Measurements from ENCODE around the gene LEMD2. TPM values are rescaled to one million over a fixed set of nuclear protein-coding genes. Genes with fewer than 3 reads are reported as not detected.

Gene LEMD2
- total and polyA plus RNA-seq, 2 donors (not counting 3 experiments of a cell fraction or from before 2014, with no cell fraction given): 61.1 to 81.8 TPM

DNA sequence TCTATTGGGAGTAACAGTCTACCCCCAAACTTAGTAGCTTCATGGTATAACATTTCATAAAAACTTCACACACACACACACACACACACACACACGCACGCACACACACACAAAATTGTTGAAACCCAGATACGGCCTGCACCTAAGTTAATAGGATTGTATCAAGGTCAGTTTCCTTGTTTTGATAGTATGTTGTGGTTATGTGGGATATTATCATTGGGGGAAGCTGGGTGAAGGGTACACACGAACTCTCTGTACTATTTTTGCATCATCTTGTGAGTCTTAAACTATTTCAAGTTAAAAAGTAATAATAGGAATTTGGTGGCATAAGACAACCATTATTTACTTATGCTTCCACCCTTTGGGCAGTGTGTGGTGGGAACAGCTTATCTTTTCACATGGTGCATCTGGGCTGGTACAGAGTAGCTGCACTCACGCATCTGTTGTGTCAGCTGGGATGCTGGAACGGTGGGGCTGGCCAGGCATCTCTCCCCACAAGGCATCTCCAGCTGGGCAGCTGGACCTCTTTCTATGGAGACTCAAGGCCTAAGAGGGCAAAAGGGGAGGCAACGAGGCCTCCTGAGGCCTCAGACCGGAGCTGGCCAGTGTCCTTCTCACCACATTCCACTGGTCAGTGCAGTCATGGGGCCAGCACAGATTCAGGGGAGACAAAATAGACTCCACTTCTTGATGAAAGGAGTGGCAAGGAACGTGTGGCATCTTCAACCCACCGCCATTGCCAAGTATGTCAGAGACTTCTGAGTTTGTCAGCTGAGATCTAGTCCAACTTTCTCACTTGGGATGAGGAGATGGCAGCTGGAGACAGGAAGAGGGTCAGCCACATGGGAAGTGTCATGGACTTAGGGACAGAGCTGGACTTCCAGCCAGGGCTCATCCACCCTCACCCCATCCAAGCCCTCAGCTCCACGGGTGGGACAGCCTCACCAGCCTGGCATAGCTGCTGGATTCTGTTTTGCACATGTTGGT is 21.7 kb downstream of the LEMD2 start:
- H2AFZ ChIP-seq (ENCODE audit: low read depth, low read length): no peak overlapping the region
- no peak overlapping the region for H3K4me3 ChIP-seq (replicated peaks in 1 of 3; ENCODE audit: insufficient read depth in 1 of 3, low read depth in 1 of 3, low read length in 3 of 3)
- intact Hi-C loops (cut with micrococcal nuclease) (no loop called here), dilution Hi-C loops (cut with MboI; ENCODE audit: extremely low pct_ligation_motif_present, low sequenced_read_pairs) (no loop called here)
- H3K79me2 ChIP-seq (ENCODE audit: control insufficient read depth, insufficient read depth, low read length): no peaks in the 10 kb centered on the region
- no TSS peak for BruUV-seq (replicated peaks)
- FAIRE-seq: no peak
- H3K27ac ChIP-seq (ENCODE audit: insufficient read depth, low read depth, low read length): no peak overlapping the region
- TF ChIP-seq, protein P1, sequence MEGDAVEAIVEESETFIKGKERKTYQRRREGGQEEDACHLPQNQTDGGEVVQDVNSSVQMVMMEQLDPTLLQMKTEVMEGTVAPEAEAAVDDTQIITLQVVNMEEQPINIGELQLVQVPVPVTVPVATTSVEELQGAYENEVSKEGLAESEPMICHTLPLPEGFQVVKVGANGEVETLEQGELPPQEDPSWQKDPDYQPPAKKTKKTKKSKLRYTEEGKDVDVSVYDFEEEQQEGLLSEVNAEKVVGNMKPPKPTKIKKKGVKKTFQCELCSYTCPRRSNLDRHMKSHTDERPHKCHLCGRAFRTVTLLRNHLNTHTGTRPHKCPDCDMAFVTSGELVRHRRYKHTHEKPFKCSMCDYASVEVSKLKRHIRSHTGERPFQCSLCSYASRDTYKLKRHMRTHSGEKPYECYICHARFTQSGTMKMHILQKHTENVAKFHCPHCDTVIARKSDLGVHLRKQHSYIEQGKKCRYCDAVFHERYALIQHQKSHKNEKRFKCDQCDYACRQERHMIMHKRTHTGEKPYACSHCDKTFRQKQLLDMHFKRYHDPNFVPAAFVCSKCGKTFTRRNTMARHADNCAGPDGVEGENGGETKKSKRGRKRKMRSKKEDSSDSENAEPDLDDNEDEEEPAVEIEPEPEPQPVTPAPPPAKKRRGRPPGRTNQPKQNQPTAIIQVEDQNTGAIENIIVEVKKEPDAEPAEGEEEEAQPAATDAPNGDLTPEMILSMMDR (IDR thresholded peaks at IDR 0.05; ENCODE audit: extremely low read depth in 1 of 2, insufficient read depth in 1 of 2, low read depth in 1 of 2, low read length in 2 of 2): no peak
- TF ChIP-seq POLR2A (IDR thresholded peaks at IDR 0.05; ENCODE audit: low read depth, low read length) (no peak), JUN (IDR thresholded peaks at IDR 0.05; ENCODE audit: borderline replicate concordance, insufficient read depth, insufficient read length, low read depth) (no peak), GATA2 (IDR thresholded peaks at IDR 0.05; ENCODE audit: insufficient read depth, insufficient read length, low read depth, low read length) (no peak)
- no peaks in the 10 kb centered on the region for H3K36me3 ChIP-seq (ENCODE audit: control insufficient read depth in 2 of 2, extremely low read depth in 1 of 2, insufficient read depth in 2 of 2, low read length in 2 of 2)
- no peak for DNase-seq (ENCODE audit: low read depth, low spot score)
- no peak overlapping the region for H3K9ac ChIP-seq (replicated peaks; ENCODE audit: extremely low read depth, insufficient read depth, low read length)
- H3K27me3 ChIP-seq (ENCODE audit: control insufficient read depth in 2 of 2, insufficient read depth in 2 of 2, low read length in 2 of 2): no peaks in the 10 kb centered on the region
- no peaks in the 10 kb centered on the region for H3K9me3 ChIP-seq (replicated peaks; ENCODE audit: control insufficient read depth, insufficient read depth, low read length)
- no peak overlapping the region for H3K4me2 ChIP-seq (ENCODE audit: insufficient read depth, low read length)
- CTCF ChIA-PET: interaction anchor here (0.6 to 9.0 kb wide), 13 partner anchors 7 to 387 kb away, joined by 3 to 286 read pairs (median 3); no protein-coding TSS in a partner anchor
- H3K4me1 ChIP-seq (ENCODE audit: control insufficient read depth, extremely low read depth, insufficient read depth, low read length): peaks cover 28% of the 10 kb centered on the region
- POLR2A ChIA-PET: interaction anchor here (0.6 to 1.5 kb wide), 2 partner anchors 87 to 260 kb away, joined by 3 to 4 read pairs; no protein-coding TSS in a partner anchor
- H3K9me1 ChIP-seq (replicated peaks; ENCODE audit: control insufficient read depth, extremely low read depth, insufficient read depth, low read length): no peaks in the 10 kb centered on the region
- H4K20me1 ChIP-seq (replicated peaks; ENCODE audit: control insufficient read depth, extremely low read depth, insufficient read depth, low read length): no peaks in the 10 kb centered on the region
